Measurements from ENCODE around the gene FNDC8.

The FNDC8 gene

GRCh38 chr17:35127751-35128514 lies 6.5 kb downstream of the FNDC8 start:
- TF ChIP-seq CTCF (conservative IDR thresholded peaks at IDR 0.05; ENCODE audit: low read depth): no peak
- CTCF ChIA-PET: no interaction called here
- no peak for DNase-seq (ENCODE audit: low spot score)
- no peak overlapping the region for H3K27ac ChIP-seq
- POLR2A ChIA-PET (ENCODE audit: low non-redundant PET): no interaction called here

GRCh38 chr17:35129154-35129972 lies 7.9 kb downstream of the FNDC8 start:
- CTCF ChIA-PET: interaction anchor here (0.5 to 2.5 kb wide), 4 partner anchors 9 to 586 kb away, joined by 3 to 9 read pairs (median 4); no protein-coding TSS in a partner anchor
- DNase-seq (ENCODE audit: low spot score): no peak
- H3K27ac ChIP-seq: no peak overlapping the region
- POLR2A ChIA-PET (ENCODE audit: low non-redundant PET): no interaction called here
- no peak for TF ChIP-seq CTCF (conservative IDR thresholded peaks at IDR 0.05; ENCODE audit: low read depth)

GRCh38 chr17:35129973-35130351 lies 8.5 kb downstream of the FNDC8 start:
- TF ChIP-seq CTCF (conservative IDR thresholded peaks at IDR 0.05; ENCODE audit: low read depth): no peak
- no peak for DNase-seq (ENCODE audit: low spot score)
- ChIA-PET POLR2A (ENCODE audit: low non-redundant PET) (no interaction called here), CTCF (interaction anchor here (0.5 to 2.5 kb wide), 4 partner anchors 10 to 586 kb away, joined by 3 to 9 read pairs (median 4); no protein-coding TSS in a partner anchor)
- no peak overlapping the region for H3K27ac ChIP-seq

- H3K27ac ChIP-seq: peak overlapping the region; percentile 13; the same call in 1 of the 2 replicates
- ChIA-PET CTCF (interaction anchor here (0.7 to 2.5 kb wide), 2 partner anchors 10 to 587 kb away, joined by 3 to 9 read pairs; no protein-coding TSS in a partner anchor), POLR2A (ENCODE audit: low non-redundant PET) (no interaction called here)
- TF ChIP-seq CTCF (conservative IDR thresholded peaks at IDR 0.05; ENCODE audit: low read depth): no peak
- no peak for DNase-seq (ENCODE audit: low spot score)
Measured at GRCh38 chr17:35130392-35130791, 9.0 kb downstream of the FNDC8 start.

- peak overlapping the region; percentile 30 for H3K27ac ChIP-seq
- POLR2A ChIA-PET (ENCODE audit: low non-redundant PET): interaction anchor here (0.6 kb wide), 1 partner anchor 8 kb away, joined by 5 read pairs; no protein-coding TSS in a partner anchor
- no peak for TF ChIP-seq CTCF (conservative IDR thresholded peaks at IDR 0.05; ENCODE audit: low read depth)
- DNase-seq (ENCODE audit: low spot score): no peak
- CTCF ChIA-PET: no interaction called here
Measured at GRCh38 chr17:35132099-35132498, 10.7 kb downstream of the FNDC8 start.

GRCh38 chr17:35132816-35133550 lies 11.6 kb downstream of the FNDC8 start:
- ChIA-PET CTCF (no interaction called here), POLR2A (ENCODE audit: low non-redundant PET) (no interaction called here)
- no peak for DNase-seq (ENCODE audit: low spot score)
- no peak for TF ChIP-seq CTCF (conservative IDR thresholded peaks at IDR 0.05; ENCODE audit: low read depth)
- no peak overlapping the region for H3K27ac ChIP-seq
